Endodermal cell (in vitro differentiated cells): ENCODE measurements around the gene APC. TPM values are rescaled to one million over a fixed set of nuclear protein-coding genes. Genes with fewer than 3 reads are reported as not detected.
A peak's percentile ranks its signal among the peaks of the same experiment; 100 is the strongest.

Experiments
- DNase-seq: peaks from one replicate; pipeline ENCODE4 v3.0.0-alpha.2; 2017
- H3K27ac ChIP-seq: 2 replicates; pipeline ENCODE4 v1.5.1; 2013; ENCODE audit warnings: mild to moderate bottlenecking, low read depth, low read length, moderate library complexity
- H3K27me3 ChIP-seq: 2 replicates; pipeline ENCODE4 v1.6.1; 2013; ENCODE audit warnings: mild to moderate bottlenecking, low read length, moderate library complexity; ENCODE audit not compliant: insufficient read depth, control insufficient read depth, poor library complexity, severe bottlenecking
- H3K36me3 ChIP-seq: 2 replicates; pipeline ENCODE4 v1.7.0; 2013; ENCODE audit warnings: mild to moderate bottlenecking, low read length, moderate library complexity; ENCODE audit not compliant: control insufficient read depth, insufficient read depth
- H3K4me1 ChIP-seq: one replicate; pipeline ENCODE4 v1.7.0; 2013; ENCODE audit warnings: low read length; ENCODE audit not compliant: control insufficient read depth, insufficient read depth
- H3K4me3 ChIP-seq: 2 replicates; pipeline ENCODE4 v1.5.1; 2013; ENCODE audit warnings: mild to moderate bottlenecking, low read length, moderate library complexity
- H3K9ac ChIP-seq: 2 replicates; pipeline ENCODE4 v1.6.1; 2013; ENCODE audit warnings: mild to moderate bottlenecking, low read length, moderate library complexity; ENCODE audit not compliant: poor library complexity, severe bottlenecking; ENCODE audit errors: extremely low read depth
- H3K9me3 ChIP-seq: 2 replicates; pipeline ENCODE4 v1.6.1; 2013; ENCODE audit warnings: mild to moderate bottlenecking, low read length, moderate library complexity; ENCODE audit not compliant: control insufficient read depth
- H3K27ac Mint-ChIP-seq: 2 replicates; pipeline ENCODE4 v1.8.0; 2020; ENCODE audit warnings: mixed read lengths
- H3K27me3 Mint-ChIP-seq: 2 replicates; pipeline ENCODE4 v1.8.0; 2021; ENCODE audit warnings: mild to moderate bottlenecking, mixed read lengths; ENCODE audit not compliant: insufficient read depth
- H3K36me3 Mint-ChIP-seq: 2 replicates; pipeline ENCODE4 v1.8.0; 2020; ENCODE audit warnings: low read depth, mixed read lengths
- H3K4me1 Mint-ChIP-seq: 2 replicates; pipeline ENCODE4 v1.8.0; 2020; ENCODE audit warnings: mixed read lengths
- H3K4me3 Mint-ChIP-seq: 2 replicates; pipeline ENCODE4 v1.8.0; 2020; ENCODE audit warnings: mild to moderate bottlenecking, moderate library complexity, mixed read lengths
- H3K9me3 Mint-ChIP-seq: 2 replicates; pipeline ENCODE4 v1.8.0; 2020; ENCODE audit warnings: mild to moderate bottlenecking, mixed read lengths
- WGBS, 2 experiments: methylation state at CpG; one replicate each; pipeline versions ENCODE4 v1.1.5 to v1.1.7; 2013; ENCODE audit warnings: missing lambda C conversion rate in 2 of 2, mixed read lengths in 1 of 2; ENCODE audit not compliant: insufficient coverage in 1 of 2, insufficient read length in 1 of 2; 5-methylcytosine and 5-hydroxymethylcytosine counted together
- total RNA-seq, 2 donors: library from RNA; stranded (reverse); fragmentation: NEBNext Ultra II Directional in 1 of 2; extraction: Animal tissue kit (Norgen Biotek cat#: 25700) in 1 of 2; gene quantifications; 2 replicates in 1 of 2; 3 replicates in 1 of 2; pipeline ENCODE4 v1.2.1, GENCODE V29; 2021
- TF ChIP-seq, protein P1 (sequence below): fragments of 200-600 bp; sonication (generic); conservative IDR thresholded peaks from 2 replicates; pipeline ENCODE4 v1.5.0; 2021; ENCODE audit warnings: antibody characterized with exemption, mild to moderate bottlenecking

Gene APC
- total RNA-seq, 2 donors from 2014 or later, result 66.3 to 87.6 TPM

DNA sequence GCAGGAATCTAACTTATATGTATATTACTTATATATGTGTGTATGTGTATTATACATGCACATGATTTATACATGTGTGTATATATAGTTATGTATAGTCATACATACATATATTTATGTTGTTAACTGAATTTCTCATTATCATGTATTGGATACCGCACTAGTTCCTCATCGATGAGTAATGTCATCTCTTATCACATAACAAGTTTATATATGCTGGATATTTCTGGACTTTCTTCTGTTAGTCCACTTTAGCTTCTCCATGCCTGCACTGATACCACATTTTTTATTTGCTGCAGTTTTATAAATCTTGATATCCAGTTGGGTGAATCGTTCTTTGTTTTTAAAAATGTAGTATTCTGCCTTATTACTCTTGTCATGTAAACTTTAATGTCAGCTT lies 50.2 kb downstream of the APC start:
- Histone ChIP-seq H3K27me3 (no peaks in the 10 kb centered on the region), H3K27ac (no peak overlapping the region), H3K9me3 (no peaks in the 10 kb centered on the region), H3K9ac (no peak overlapping the region), H3K4me1 (peaks cover 10% of the 10 kb centered on the region), H3K4me3 (no peak overlapping the region), H3K36me3 (peaks cover 81% of the 10 kb centered on the region)
- no peaks in the 10 kb centered on the region for H3K27me3 Mint-ChIP-seq
- H3K9me3 Mint-ChIP-seq, result no peaks in the 10 kb centered on the region
- no peak for DNase-seq
- H3K27ac Mint-ChIP-seq, result peak overlapping the region; percentile 35
- WGBS, 2 experiments, result 100% methylated on average over 1 to 3 of the region's 3 CpGs
- no peak overlapping the region for H3K4me3 Mint-ChIP-seq
- peaks cover 23% of the 10 kb centered on the region for H3K4me1 Mint-ChIP-seq
- H3K36me3 Mint-ChIP-seq, result peaks cover 31% of the 10 kb centered on the region
- TF ChIP-seq, protein P1, sequence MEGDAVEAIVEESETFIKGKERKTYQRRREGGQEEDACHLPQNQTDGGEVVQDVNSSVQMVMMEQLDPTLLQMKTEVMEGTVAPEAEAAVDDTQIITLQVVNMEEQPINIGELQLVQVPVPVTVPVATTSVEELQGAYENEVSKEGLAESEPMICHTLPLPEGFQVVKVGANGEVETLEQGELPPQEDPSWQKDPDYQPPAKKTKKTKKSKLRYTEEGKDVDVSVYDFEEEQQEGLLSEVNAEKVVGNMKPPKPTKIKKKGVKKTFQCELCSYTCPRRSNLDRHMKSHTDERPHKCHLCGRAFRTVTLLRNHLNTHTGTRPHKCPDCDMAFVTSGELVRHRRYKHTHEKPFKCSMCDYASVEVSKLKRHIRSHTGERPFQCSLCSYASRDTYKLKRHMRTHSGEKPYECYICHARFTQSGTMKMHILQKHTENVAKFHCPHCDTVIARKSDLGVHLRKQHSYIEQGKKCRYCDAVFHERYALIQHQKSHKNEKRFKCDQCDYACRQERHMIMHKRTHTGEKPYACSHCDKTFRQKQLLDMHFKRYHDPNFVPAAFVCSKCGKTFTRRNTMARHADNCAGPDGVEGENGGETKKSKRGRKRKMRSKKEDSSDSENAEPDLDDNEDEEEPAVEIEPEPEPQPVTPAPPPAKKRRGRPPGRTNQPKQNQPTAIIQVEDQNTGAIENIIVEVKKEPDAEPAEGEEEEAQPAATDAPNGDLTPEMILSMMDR, result no peak

DNA sequence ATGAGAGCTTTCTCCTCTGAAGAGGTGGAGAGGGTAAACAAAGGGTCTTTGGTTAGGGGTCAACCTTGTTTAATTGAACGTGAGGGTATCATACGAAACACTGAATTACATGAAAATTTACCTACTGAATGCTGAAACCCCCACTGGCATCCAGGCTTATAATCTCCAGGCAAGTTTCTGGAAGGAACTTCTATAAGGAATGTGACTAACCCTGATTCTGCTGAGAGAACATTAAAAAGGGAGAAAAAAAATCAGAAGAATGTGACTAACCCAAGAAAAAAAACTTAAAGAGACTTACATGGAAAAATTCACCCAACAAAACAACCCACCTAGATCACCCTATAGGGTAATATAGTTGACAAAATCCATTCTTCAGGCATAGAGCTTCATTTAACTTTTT lies 55.5 kb downstream of the APC start:
- H3K4me1 ChIP-seq, result peaks cover 22% of the 10 kb centered on the region
- peaks cover 81% of the 10 kb centered on the region for H3K36me3 ChIP-seq

DNA sequence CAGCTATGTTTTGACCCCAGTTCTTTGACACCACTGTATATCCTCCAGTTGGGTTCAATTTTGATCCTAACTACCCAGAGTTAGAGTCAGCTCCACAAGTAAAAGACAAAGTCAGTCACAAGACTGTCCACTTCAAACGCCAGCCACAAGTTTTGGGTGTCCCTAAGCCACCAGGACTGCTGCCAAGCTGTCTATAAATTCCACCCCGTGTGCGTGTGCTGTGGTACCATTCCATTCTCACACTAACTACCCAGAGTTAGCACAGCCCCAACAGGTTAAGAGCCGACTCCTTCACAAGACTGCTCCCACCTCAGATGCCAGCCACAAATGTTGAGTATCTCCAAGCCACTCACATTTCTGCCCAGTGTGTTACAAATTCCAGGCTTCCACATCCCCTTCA lies 56.7 kb downstream of the APC start:
- Histone ChIP-seq H3K27ac (no peak overlapping the region), H3K9me3 (no peaks in the 10 kb centered on the region), H3K9ac (no peak overlapping the region), H3K27me3 (no peaks in the 10 kb centered on the region), H3K36me3 (peaks cover 83% of the 10 kb centered on the region), H3K4me3 (no peak overlapping the region), H3K4me1 (peaks cover 15% of the 10 kb centered on the region)
- Mint-ChIP-seq H3K27me3 (no peaks in the 10 kb centered on the region), H3K4me1 (peaks cover 34% of the 10 kb centered on the region), H3K27ac (peak overlapping the region; percentile 81), H3K4me3 (no peak overlapping the region), H3K36me3 (peaks cover 63% of the 10 kb centered on the region), H3K9me3 (no peaks in the 10 kb centered on the region)
- WGBS, 2 experiments, result 89% methylated on average over 4 of the region's 4 CpGs; no CpG with 5 or more reads in 1 of the 2 experiments
- TF ChIP-seq, protein P1, result no peak
- DNase-seq, result no peak

More for the DNA sequence above, 55.5 kb downstream of the APC start:
- Mint-ChIP-seq H3K27ac (peak overlapping the region; percentile 65), H3K9me3 (no peaks in the 10 kb centered on the region), H3K27me3 (no peaks in the 10 kb centered on the region), H3K36me3 (peaks cover 53% of the 10 kb centered on the region), H3K4me1 (peaks cover 44% of the 10 kb centered on the region), H3K4me3 (no peak overlapping the region)
- TF ChIP-seq, protein P1, result no peak
- Histone ChIP-seq H3K4me3 (no peak overlapping the region), H3K9me3 (no peaks in the 10 kb centered on the region), H3K27me3 (no peaks in the 10 kb centered on the region), H3K9ac (no peak overlapping the region), H3K27ac (no peak overlapping the region)
- DNase-seq, result no peak
- 93 to 100% methylated on average over 2 of the region's 2 CpGs for WGBS, 2 experiments
